C4-2B (cell line): Measurements from ENCODE around the gene ANKS4B.

ENCODE experiments used
- ZFX ChIP-seq: fragments of 450-650 bp; IDR thresholded peaks from 2 replicates; pipeline ENCODE4 v1.6.1; 2017
- TF ChIP-seq, protein P1 (sequence below): fragments of 450-650 bp; conservative IDR thresholded peaks from 2 replicates; pipeline ENCODE4 v1.5.1; 2017; ENCODE audit warnings: mild to moderate bottlenecking

DNA sequence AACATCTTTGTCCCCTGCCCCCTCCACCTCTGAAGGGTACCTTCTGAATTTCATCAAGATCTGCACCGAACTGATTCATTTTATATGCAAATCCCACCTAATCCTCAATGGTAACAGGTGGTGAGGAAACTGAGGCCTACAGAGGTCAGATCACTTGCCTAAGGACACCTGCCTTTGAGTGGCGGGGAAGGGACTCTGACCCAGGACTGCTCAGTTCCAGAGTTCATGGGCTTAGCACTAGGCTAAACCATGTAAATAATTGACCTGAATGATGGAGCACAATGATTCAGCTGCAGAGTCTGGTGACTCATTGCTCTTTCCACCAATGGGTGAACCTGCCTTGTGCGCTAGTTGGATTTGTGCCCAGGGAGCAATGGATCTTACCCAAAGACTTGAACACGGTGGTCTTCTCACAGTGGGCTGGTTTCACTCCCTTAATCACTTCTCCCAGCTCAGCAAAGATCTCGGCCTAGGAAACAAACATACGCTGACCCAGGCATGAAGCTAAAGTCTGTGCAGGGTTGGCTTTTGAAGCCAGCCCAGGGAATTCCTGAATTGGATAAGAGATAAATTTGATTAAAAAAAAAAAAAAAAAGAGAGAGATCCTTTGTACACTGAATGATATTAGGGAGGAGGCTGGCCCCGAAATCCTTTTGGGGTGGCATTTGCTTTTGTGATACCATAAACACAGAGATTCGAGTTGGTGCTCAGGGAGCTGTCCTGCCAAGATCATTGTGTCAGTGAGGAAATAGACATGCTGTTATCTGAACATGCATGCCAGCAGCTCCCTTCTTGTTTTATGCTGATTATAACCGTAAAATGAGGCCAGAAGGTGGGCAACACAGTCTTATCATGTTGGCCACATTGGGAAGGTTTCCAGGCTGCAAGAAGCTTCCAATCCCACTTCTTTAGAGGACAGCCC, 27.6 kb downstream of the ANKS4B start:
- TF ChIP-seq, protein P1, sequence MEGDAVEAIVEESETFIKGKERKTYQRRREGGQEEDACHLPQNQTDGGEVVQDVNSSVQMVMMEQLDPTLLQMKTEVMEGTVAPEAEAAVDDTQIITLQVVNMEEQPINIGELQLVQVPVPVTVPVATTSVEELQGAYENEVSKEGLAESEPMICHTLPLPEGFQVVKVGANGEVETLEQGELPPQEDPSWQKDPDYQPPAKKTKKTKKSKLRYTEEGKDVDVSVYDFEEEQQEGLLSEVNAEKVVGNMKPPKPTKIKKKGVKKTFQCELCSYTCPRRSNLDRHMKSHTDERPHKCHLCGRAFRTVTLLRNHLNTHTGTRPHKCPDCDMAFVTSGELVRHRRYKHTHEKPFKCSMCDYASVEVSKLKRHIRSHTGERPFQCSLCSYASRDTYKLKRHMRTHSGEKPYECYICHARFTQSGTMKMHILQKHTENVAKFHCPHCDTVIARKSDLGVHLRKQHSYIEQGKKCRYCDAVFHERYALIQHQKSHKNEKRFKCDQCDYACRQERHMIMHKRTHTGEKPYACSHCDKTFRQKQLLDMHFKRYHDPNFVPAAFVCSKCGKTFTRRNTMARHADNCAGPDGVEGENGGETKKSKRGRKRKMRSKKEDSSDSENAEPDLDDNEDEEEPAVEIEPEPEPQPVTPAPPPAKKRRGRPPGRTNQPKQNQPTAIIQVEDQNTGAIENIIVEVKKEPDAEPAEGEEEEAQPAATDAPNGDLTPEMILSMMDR: no peak
- no peak for TF ChIP-seq ZFX
